CD4-positive, alpha-beta T cell (primary cell): Measurements from ENCODE around the gene AKT2. TPM values are rescaled to one million over a fixed set of nuclear protein-coding genes. Genes with fewer than 3 reads are reported as not detected.

ENCODE experiments used
- ATAC-seq: fragments of 200-7000 bp; cut with Tn5 transposase; one replicate; pipeline ENCODE4 v1.10.0; 2022; ENCODE audit warnings: mild to moderate bottlenecking; ENCODE audit not compliant: poor library complexity
- CTCF ChIA-PET: fragments of 350-600 bp; sonication (Branson Sonifier 250); formaldehyde crosslinking; loops from one replicate; lab custom pipeline; 2021; ENCODE audit warnings: antibody characterized with exemption, inconsistent platforms; lab: Charles Lee
- POLR2A ChIA-PET: fragments of 350-600 bp; sonication (Branson Sonifier 250); formaldehyde crosslinking; loops from one replicate; lab custom pipeline; 2021; ENCODE audit warnings: antibody characterized with exemption, inconsistent platforms; lab: Charles Lee
- DNase-seq, 14 experiments: peaks; one replicate each; pipeline ENCODE4 v3.0.0-alpha.2; 2013 to 2020; ENCODE audit warnings: mixed read lengths in 2 of 14
- H3K27ac ChIP-seq, 2 donors: one replicate each; pipeline versions ENCODE4 v1.5.1 to v1.7.0; 2013; ENCODE audit warnings: low read length in 2 of 2, low read depth in 1 of 2, mild to moderate bottlenecking in 1 of 2
- H3K27me3 ChIP-seq, 2 experiments: 1 replicate in 1 of 2; 2 replicates in 1 of 2; pipeline versions ENCODE4 v1.6.1 to v1.7.0; 2013; ENCODE audit warnings: low read length in 2 of 2, control low read depth in 1 of 2, mild to moderate bottlenecking in 1 of 2, moderate library complexity in 1 of 2; ENCODE audit not compliant: insufficient read depth in 2 of 2, control insufficient read depth in 1 of 2
- H3K36me3 ChIP-seq: one replicate; pipeline ENCODE4 v1.6.1; 2013; ENCODE audit warnings: low read length, control low read depth; ENCODE audit not compliant: insufficient read depth
- H3K4me1 ChIP-seq: one replicate; pipeline ENCODE4 v1.6.1; 2013; ENCODE audit warnings: low read length, control low read depth; ENCODE audit not compliant: insufficient read depth
- H3K4me3 ChIP-seq: one replicate; pipeline ENCODE4 v1.5.1; 2013; ENCODE audit warnings: mild to moderate bottlenecking, low read length, moderate library complexity
- H3K9me3 ChIP-seq, 2 experiments: 1 replicate in 1 of 2; 2 replicates in 1 of 2; pipeline versions ENCODE4 v1.6.1 to v1.7.0; 2013; ENCODE audit warnings: low read length in 2 of 2, mild to moderate bottlenecking in 2 of 2, control low read depth in 1 of 2, moderate library complexity in 1 of 2; ENCODE audit not compliant: control insufficient read depth in 1 of 2, insufficient read depth in 1 of 2
- H3K27ac Mint-ChIP-seq: one replicate; pipeline ENCODE4 v1.8.0; 2020; ENCODE audit warnings: mixed read lengths
- H3K27me3 Mint-ChIP-seq: one replicate; pipeline ENCODE4 v1.8.0; 2021; ENCODE audit warnings: mixed read lengths
- H3K36me3 Mint-ChIP-seq: one replicate; pipeline ENCODE4 v1.8.0; 2021; ENCODE audit warnings: low read depth, mixed read lengths
- H3K4me1 Mint-ChIP-seq: one replicate; pipeline ENCODE4 v1.8.0; 2021; ENCODE audit warnings: low read depth, mixed read lengths
- H3K4me3 Mint-ChIP-seq: one replicate; pipeline ENCODE4 v1.8.0; 2020; ENCODE audit warnings: mild to moderate bottlenecking, mixed read lengths
- H3K9me3 Mint-ChIP-seq: one replicate; pipeline ENCODE4 v1.8.0; 2020; ENCODE audit warnings: mixed read lengths
- CTCF ChIP-seq: fragments of 200-600 bp; IDR thresholded peaks from one replicate; pipeline ENCODE4 v1.8.0; 2022; ENCODE audit warnings: antibody characterized with exemption, mild to moderate bottlenecking
- intact Hi-C, 2 experiments: fragments of 100-400 bp; cut with DNase I in 1 of 2; cut with micrococcal nuclease in 1 of 2; formaldehyde crosslinking; loops; one replicate each; pipeline versions ENCODE4 v1.15.1 to v1.9.0; 2023 to 2025; cut with DNase I, micrococcal nuclease
- total RNA-seq, 174 experiments: library from RNA in 2 of 174; stranded (reverse) in 2 of 174; gene quantifications; one replicate each; pipeline ENCODE4 v1.2.3 and lab custom pipeline; 2021 to 2026

The AKT2 gene
- total RNA-seq, 2 experiments from 2014 or later: 197 to 199 TPM

- ChIA-PET POLR2A (no interaction called here), CTCF (interaction anchor here (0.5 kb wide), 1 partner anchor 1583 kb away, joined by 3 read pairs; no protein-coding TSS in a partner anchor)
- peaks cover 33 to 38% of the 10 kb centered on the region in 2 experiments for H3K27me3 ChIP-seq
- peaks cover 14% of the 10 kb centered on the region for H3K4me1 ChIP-seq
- TF ChIP-seq CTCF: no peak
- no peaks in the 10 kb centered on the region for H3K9me3 Mint-ChIP-seq
- no peak overlapping the region for H3K27ac ChIP-seq
- intact Hi-C loops: no loop called here
- H3K9me3 ChIP-seq: peaks cover 0 to 12% of the 10 kb centered on the region in 2 experiments
- no peaks in the 10 kb centered on the region for H3K36me3 ChIP-seq
- H3K27me3 Mint-ChIP-seq: peaks cover 52% of the 10 kb centered on the region
- DNase-seq (no peak), ATAC-seq (no peak)
- H3K36me3 Mint-ChIP-seq: no peaks in the 10 kb centered on the region
- peaks cover 5% of the 10 kb centered on the region for H3K4me1 Mint-ChIP-seq
- no peak overlapping the region for H3K4me3 ChIP-seq
- no peak overlapping the region for H3K4me3 Mint-ChIP-seq
- H3K27ac Mint-ChIP-seq: no peak overlapping the region
These were observed 67.9 kb downstream of the AKT2 start for GRCh38 chr19:40217027-40217810.

- Mint-ChIP-seq H3K4me1 (peaks cover under 1% of the 10 kb centered on the region), H3K27me3 (peaks cover 47% of the 10 kb centered on the region), H3K27ac (no peak overlapping the region), H3K4me3 (no peak overlapping the region), H3K9me3 (no peaks in the 10 kb centered on the region), H3K36me3 (no peaks in the 10 kb centered on the region)
- Histone ChIP-seq H3K36me3 (no peaks in the 10 kb centered on the region), H3K27me3 (peaks cover 33 to 38% of the 10 kb centered on the region in 2 experiments), H3K27ac (no peak overlapping the region), H3K9me3 (peaks cover 0 to 9% of the 10 kb centered on the region in 2 experiments), H3K4me3 (no peak overlapping the region), H3K4me1 (peaks cover 9% of the 10 kb centered on the region)
- POLR2A ChIA-PET: no interaction called here
- no peak for ATAC-seq
- TF ChIP-seq CTCF: no peak
- CTCF ChIA-PET: no interaction called here
- intact Hi-C loops: no loop called here
- no peak for DNase-seq
These were observed 68.4 kb downstream of the AKT2 start for GRCh38 chr19:40216777-40217026.

GRCh38 chr19:40216013-40216776, 69.0 kb downstream of the AKT2 start:
- Histone ChIP-seq H3K27me3 (peaks cover 33 to 38% of the 10 kb centered on the region in 2 experiments), H3K9me3 (peaks cover 0 to 9% of the 10 kb centered on the region in 2 experiments), H3K4me1 (peaks cover 9% of the 10 kb centered on the region), H3K36me3 (no peaks in the 10 kb centered on the region), H3K27ac (no peak overlapping the region), H3K4me3 (no peak overlapping the region)
- no peak for ATAC-seq
- ChIA-PET POLR2A (no interaction called here), CTCF (no interaction called here)
- H3K4me3 Mint-ChIP-seq: no peak overlapping the region
- H3K27ac Mint-ChIP-seq: no peak overlapping the region
- DNase-seq: no peak
- H3K27me3 Mint-ChIP-seq: peaks cover 44% of the 10 kb centered on the region
- intact Hi-C loops: no loop called here
- TF ChIP-seq CTCF: no peak
- H3K4me1 Mint-ChIP-seq: no peaks in the 10 kb centered on the region
- H3K36me3 Mint-ChIP-seq: peaks cover 4% of the 10 kb centered on the region
- no peaks in the 10 kb centered on the region for H3K9me3 Mint-ChIP-seq
